IMR-90 (cell line): ENCODE results near the gene MRGPRF. TPM values are rescaled to one million over a fixed set of nuclear protein-coding genes. Genes with fewer than 3 reads are reported as not detected.
A peak's percentile ranks its signal among the peaks of the same experiment; 100 is the strongest.

Experiments
- ATAC-seq: fragments of 200-7000 bp; cut with Tn5 transposase; 2 replicates; pipeline ENCODE4 v1.9.1; 2020; ENCODE audit warnings: low read depth, mild to moderate bottlenecking, moderate library complexity
- BruUV-seq: library from RNA; stranded (reverse); fragments of 400-500 nt; replicated peaks from 2 replicates; lab custom pipeline; 2021; lab: Mats Ljungman, UMichigan
- CTCF ChIA-PET: fragments of 300-600 bp; formaldehyde crosslinking; extraction: SDS; loops from one replicate; lab custom pipeline; 2021; ENCODE audit warnings: antibody characterized with exemption; lab: Yijun Ruan, JAX
- POLR2A ChIA-PET: fragments of 300-600 bp; sonication (Branson Sonifier 250); formaldehyde crosslinking; loops from one replicate; lab custom pipeline; 2022; ENCODE audit warnings: antibody characterized with exemption; ENCODE audit not compliant: unreplicated experiment; lab: Charles Lee
- DNase-seq: peaks from one replicate; pipeline ENCODE4 v3.0.0; 2013
- H2AFZ ChIP-seq: replicated peaks from 2 replicates; pipeline ENCODE3; 2013; ENCODE audit warnings: low read length, mild to moderate bottlenecking; ENCODE audit not compliant: poor library complexity
- H2AK5ac ChIP-seq: 2 replicates; pipeline ENCODE4 v1.6.1; 2013; ENCODE audit warnings: low read depth, low read length, inconsistent platforms
- H2AK9ac ChIP-seq: replicated peaks from 2 replicates; pipeline ENCODE3; 2013; ENCODE audit warnings: mild to moderate bottlenecking, low read depth, low read length, moderate library complexity; ENCODE audit not compliant: poor library complexity
- H2BK120ac ChIP-seq: 2 replicates; pipeline ENCODE4 v1.6.1; 2013; ENCODE audit warnings: low read depth, low read length, inconsistent platforms
- H2BK15ac ChIP-seq: 3 replicates; pipeline ENCODE4 v1.6.1; 2013; ENCODE audit warnings: low read depth, low read length, inconsistent platforms
- H2BK20ac ChIP-seq: 2 replicates; pipeline ENCODE4 v1.6.1; 2013; ENCODE audit warnings: low read depth, mild to moderate bottlenecking, inconsistent platforms, low read length, moderate library complexity
- H2BK5ac ChIP-seq: 2 replicates; pipeline ENCODE4 v1.6.1; 2013; ENCODE audit warnings: mild to moderate bottlenecking, low read depth, low read length, inconsistent platforms; ENCODE audit not compliant: poor library complexity, severe bottlenecking
- H3K14ac ChIP-seq: replicated peaks from 2 replicates; pipeline ENCODE4 v1.6.1; 2013; ENCODE audit warnings: low read depth, low read length, inconsistent platforms
- H3K18ac ChIP-seq: 2 replicates; pipeline ENCODE4 v1.6.1; 2013; ENCODE audit warnings: low read depth, low read length, control low read depth
- H3K23ac ChIP-seq: 2 replicates; pipeline ENCODE4 v1.6.1; 2013; ENCODE audit warnings: low read depth, low read length, inconsistent platforms
- H3K27ac ChIP-seq: 2 replicates; pipeline ENCODE4 v1.5.1; 2013; ENCODE audit warnings: mild to moderate bottlenecking, control low read depth, low read length; ENCODE audit not compliant: insufficient read depth
- H3K27me3 ChIP-seq: 2 replicates; pipeline ENCODE4 v1.6.1; 2013; ENCODE audit warnings: low read length; ENCODE audit not compliant: control insufficient read depth, insufficient read depth
- H3K36me3 ChIP-seq: 2 replicates; pipeline ENCODE4 v1.6.1; 2013; ENCODE audit warnings: low read length, mixed read lengths; ENCODE audit not compliant: control insufficient read depth, insufficient read depth
- H3K4ac ChIP-seq: 2 replicates; pipeline ENCODE4 v1.6.1; 2013; ENCODE audit warnings: low read depth, low read length, inconsistent platforms
- H3K4me1 ChIP-seq: 2 replicates; pipeline ENCODE4 v1.6.1; 2013; ENCODE audit warnings: low read length, mixed read lengths; ENCODE audit not compliant: control insufficient read depth, insufficient read depth
- H3K4me2 ChIP-seq: 2 replicates; pipeline ENCODE4 v1.6.1; 2013; ENCODE audit warnings: low read depth, mild to moderate bottlenecking, control low read depth, low read length, moderate library complexity
- H3K4me3 ChIP-seq: 2 replicates; pipeline ENCODE4 v1.5.1; 2013; ENCODE audit warnings: low read depth, mild to moderate bottlenecking, control low read depth, low read length, moderate library complexity; ENCODE audit not compliant: insufficient read depth
- H3K56ac ChIP-seq: 2 replicates; pipeline ENCODE4 v1.6.1; 2013; ENCODE audit warnings: low read length, inconsistent platforms; ENCODE audit not compliant: insufficient read depth; ENCODE audit errors: extremely low read depth
- H3K79me1 ChIP-seq, 2 experiments: 2 replicates each; pipeline ENCODE4 v1.6.1; 2013; ENCODE audit warnings: low read length in 2 of 2, inconsistent platforms in 1 of 2, low read depth in 1 of 2
- H3K9ac ChIP-seq: 2 replicates; pipeline ENCODE4 v1.6.1; 2013; ENCODE audit warnings: low read depth, low read length, control low read depth
- H3K9me1 ChIP-seq: 2 replicates; pipeline ENCODE4 v1.6.1; 2013; ENCODE audit warnings: low read length, inconsistent platforms; ENCODE audit not compliant: insufficient read depth
- H3K9me3 ChIP-seq: 2 replicates; pipeline ENCODE4 v1.6.1; 2013; ENCODE audit warnings: low read length; ENCODE audit not compliant: control insufficient read depth, insufficient read depth
- H4K20me1 ChIP-seq: 2 replicates; pipeline ENCODE4 v1.6.1; 2013; ENCODE audit warnings: low read length, inconsistent platforms; ENCODE audit not compliant: insufficient read depth
- H4K5ac ChIP-seq: 2 replicates; pipeline ENCODE4 v1.6.1; 2013; ENCODE audit warnings: mild to moderate bottlenecking, low read depth, low read length, control low read depth
- H4K8ac ChIP-seq, 2 experiments: 2 replicates each; pipeline ENCODE4 v1.6.1; 2013; ENCODE audit warnings: low read depth in 2 of 2, low read length in 2 of 2, control low read depth in 1 of 2, inconsistent platforms in 1 of 2
- H4K91ac ChIP-seq: 2 replicates; pipeline ENCODE4 v1.6.1; 2013; ENCODE audit warnings: low read depth, low read length, inconsistent platforms; ENCODE audit not compliant: insufficient read depth
- BHLHE40 ChIP-seq: fragments of 150-350 bp; IDR thresholded peaks from 2 replicates; pipeline ENCODE4 v1.6.1; 2016; ENCODE audit warnings: mild to moderate bottlenecking, low read depth, low read length
- RAD21 ChIP-seq: IDR thresholded peaks from 2 replicates; pipeline ENCODE4 v1.6.1; 2012; ENCODE audit warnings: low read length, improper control_type of control experiment
- WGBS, 2 experiments: methylation state at CpG; one replicate each; pipeline versions ENCODE4 v1.1.5 to v1.1.7; 2013; ENCODE audit warnings: missing lambda C conversion rate in 2 of 2; ENCODE audit not compliant: insufficient read length in 1 of 2; ENCODE audit errors: extremely low coverage in 2 of 2; 5-methylcytosine and 5-hydroxymethylcytosine counted together
- dilution Hi-C: fragments of 300-500 bp; cut with HindIII; formaldehyde crosslinking; loops from one replicate; pipeline ENCODE4 v1.14.3; 2018; ENCODE audit warnings: low sequenced_read_pairs; ENCODE audit not compliant: unreplicated experiment
- in situ Hi-C: fragments of 300-500 bp; cut with MboI; formaldehyde crosslinking; loops from 3 replicates; pipeline ENCODE4 v1.14.3; 2019; ENCODE audit warnings: low sequenced_read_pairs, inconsistent platforms, mixed read lengths
- intact Hi-C: fragments of 100-400 bp; cut with micrococcal nuclease; formaldehyde crosslinking; loops from 2 replicates; pipeline ENCODE4 v1.10.0; 2022
- polyA plus RNA-seq, 3 experiments: library from polyadenylated mRNA; depleted of rRNA; stranded (reverse); fragments of >200 nt; gene quantifications; 2 replicates each; pipeline ENCODE4 v1.2.3, GENCODE V29; 2012; ENCODE audit warnings: low replicate concordance in 1 of 3
- total RNA-seq: library from RNA; depleted of rRNA; stranded (reverse); fragments of >200 nt; gene quantifications from 2 replicates; pipeline ENCODE4 v1.2.3, GENCODE V29; 2012

The MRGPRF gene
- total and polyA plus RNA-seq, 2 of the 4 experiments (the other 2 are of a cell fraction): 6.3 to 28.8 TPM

- Histone ChIP-seq H3K79me1 (no peaks in the 10 kb centered on the region), H3K9ac (no peak overlapping the region), H2AK9ac (peak overlapping the region; percentile 60), H3K9me3 (no peaks in the 10 kb centered on the region), H4K5ac (no peak overlapping the region), H3K18ac (peak overlapping the region; percentile 61; the same call in 1 of the 2 replicates), H2BK120ac (peak overlapping the region; percentile 49), H3K4me3 (no peak overlapping the region), H4K91ac (no peak overlapping the region; the same call in 1 of the 2 replicates), H2AFZ (peak overlapping the region; percentile 81), H3K4ac (peak overlapping the region; percentile 74), H4K8ac (peak overlapping the region in 1 of 2 experiments; percentile 41; a peak in 1 of 4 replicates), H3K4me1 (peaks cover 15% of the 10 kb centered on the region), H3K14ac (peak overlapping the region; percentile 93), H3K36me3 (no peaks in the 10 kb centered on the region), H4K20me1 (no peaks in the 10 kb centered on the region), H3K56ac (no peak overlapping the region), H2BK5ac (no peak overlapping the region), H2BK20ac (peak overlapping the region; percentile 83), H3K27me3 (peaks cover 3% of the 10 kb centered on the region), H3K9me1 (peaks cover 13% of the 10 kb centered on the region), H2AK5ac (peak overlapping the region; percentile 90; the same call in 1 of the 2 replicates), H3K27ac (no peak overlapping the region), H3K4me2 (no peak overlapping the region), H3K23ac (no peak overlapping the region), H2BK15ac (peak overlapping the region; percentile 92; the same call in 2 of the 3 replicates)
- 45% methylated on average over 5 of the region's 11 CpGs; no CpG with 5 or more reads in 1 of the 2 experiments for WGBS, 2 experiments
- TF ChIP-seq RAD21: no peak
- TF ChIP-seq BHLHE40: peak; percentile 84
- no TSS peak for BruUV-seq
- CTCF ChIA-PET: no interaction called here
- intact Hi-C loops (no loop called here), dilution Hi-C loops (no loop called here), in situ Hi-C loops (no loop called here)
- DNase-seq (peak; percentile 61), ATAC-seq (peak; percentile 45)
- POLR2A ChIA-PET: no interaction called here
Measured at GRCh38 chr11:69035946-69036340, 22.9 kb upstream of the MRGPRF start.
